Activated T-helper 9 cell treated with anti-CD3 and anti-CD28 coated beads, Interleukin-2, amount 50 U/mL, for 16 hours (primary cell): Measurements from ENCODE around the gene MKI67.
"Not testable (repeated sequence)": the region's sequence is repeated elsewhere in the genome, so short reads cannot be mapped to it uniquely, and the experiment has no call there.

Experiments used
- DNase-seq: peaks from one replicate; pipeline ENCODE4 v3.0.0-alpha.2; 2020; ENCODE audit warnings: low read depth

Gene MKI67

GRCh38 chr10:128110339-128110738, 15.9 kb downstream of the MKI67 start:
- no peak for DNase-seq

- no peak for DNase-seq
These were observed 16.5 kb downstream of the MKI67 start for GRCh38 chr10:128109707-128110106.

DNA sequence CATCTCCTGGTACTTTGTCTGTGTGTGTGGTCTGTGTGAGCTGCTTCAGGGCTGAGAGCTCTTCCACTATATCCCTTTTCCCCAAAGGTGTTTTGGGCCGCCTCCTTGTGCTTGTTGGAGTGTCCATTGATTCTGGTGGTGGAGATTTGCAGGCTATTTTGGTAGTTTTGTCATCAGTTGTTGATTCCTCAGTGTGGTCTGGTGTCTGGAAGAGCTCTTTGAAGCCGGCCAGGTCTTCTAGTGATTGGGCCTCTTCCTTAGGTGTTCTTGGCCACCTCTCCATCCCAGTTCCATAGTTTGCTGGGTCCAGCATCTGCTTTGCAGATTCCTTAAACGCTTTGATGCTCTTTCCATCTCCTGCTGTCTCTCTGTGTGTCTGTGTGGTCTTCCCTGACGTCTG, 20.8 kb downstream of the MKI67 start:
- no peak for DNase-seq

- DNase-seq, result no peak
These were observed 23.0 kb downstream of the MKI67 start for GRCh38 chr10:128103229-128103714.

- no peak for DNase-seq
These were observed 23.6 kb downstream of the MKI67 start for GRCh38 chr10:128102480-128103228.

DNA sequence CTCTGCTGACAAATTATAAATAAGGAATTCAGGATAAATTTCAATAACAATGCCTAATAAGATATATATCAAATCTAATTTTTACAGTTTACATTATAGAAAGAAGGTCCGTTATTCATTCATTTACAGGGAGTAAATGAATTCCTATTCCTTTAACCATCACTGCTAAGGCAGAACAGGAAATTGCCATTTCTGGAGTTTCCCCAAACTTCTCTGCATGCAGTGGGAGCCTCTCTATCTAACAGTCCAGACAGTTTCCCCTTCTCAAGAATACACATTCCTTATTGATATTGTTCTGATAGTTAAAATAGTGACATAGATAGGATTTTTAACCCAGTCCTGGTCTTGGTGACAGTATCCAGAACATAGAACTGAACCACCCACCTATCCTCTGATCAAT, 24.3 kb downstream of the MKI67 start:
- no peak for DNase-seq

DNA sequence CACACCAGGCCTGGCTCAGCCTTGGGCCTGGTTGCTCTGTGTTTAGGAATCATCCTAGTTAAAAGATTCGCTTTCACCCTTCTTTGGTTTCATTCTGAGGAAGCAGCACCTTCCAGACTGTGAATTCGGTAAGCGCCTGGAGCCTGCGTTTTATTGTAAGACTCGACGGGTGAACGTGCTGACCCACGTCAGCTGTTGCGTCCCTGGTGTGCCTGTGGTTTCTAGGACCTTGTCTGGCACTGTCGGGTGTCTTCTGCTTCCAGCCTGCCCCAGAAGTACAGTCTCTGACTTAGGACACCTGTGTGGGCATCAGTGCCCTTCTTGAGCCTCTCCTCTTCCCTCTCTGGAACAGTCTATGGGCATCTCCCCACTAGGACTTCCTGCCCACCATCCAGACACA, 26.3 kb downstream of the MKI67 start:
- DNase-seq, result no peak

DNA sequence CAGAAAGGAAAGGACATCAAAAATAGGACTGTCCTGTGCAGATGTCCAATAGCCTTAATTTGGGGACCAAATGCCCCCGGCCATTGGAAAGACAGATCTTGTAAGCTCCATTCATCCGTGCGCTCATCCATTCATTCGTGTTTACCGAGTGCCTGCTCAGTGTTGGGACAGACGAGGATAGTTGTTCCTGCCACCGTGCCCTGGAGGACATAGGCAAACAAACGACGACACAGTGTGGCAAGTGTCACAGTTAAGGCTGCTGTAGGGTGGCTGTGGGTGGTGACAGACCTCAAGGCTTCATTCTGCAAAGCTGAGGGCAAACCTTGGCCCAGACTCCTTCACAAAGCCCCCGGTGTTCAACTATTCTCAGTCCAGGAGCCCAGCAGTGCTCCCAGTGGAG, 27.6 kb downstream of the MKI67 start:
- DNase-seq, result no peak

DNA sequence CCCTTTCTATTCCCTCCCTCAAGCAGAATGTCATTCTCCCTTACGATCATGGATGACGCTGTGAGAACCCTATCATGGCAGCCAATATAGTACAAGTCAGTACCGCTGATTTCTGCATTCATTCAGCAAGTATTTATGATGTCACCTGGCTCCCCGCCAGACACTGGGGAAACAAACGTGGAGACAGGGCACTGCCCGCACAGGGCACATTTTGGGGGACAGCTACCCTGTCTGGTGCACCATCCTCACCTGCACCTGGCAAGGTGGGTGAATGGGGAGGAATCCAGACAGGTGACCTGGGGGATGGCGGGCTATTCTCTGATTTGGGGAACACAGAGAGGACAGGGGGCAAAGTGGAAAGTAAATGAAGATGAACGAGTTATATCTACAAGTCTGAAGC, 28.4 kb downstream of the MKI67 start:
- DNase-seq, result no peak

DNA sequence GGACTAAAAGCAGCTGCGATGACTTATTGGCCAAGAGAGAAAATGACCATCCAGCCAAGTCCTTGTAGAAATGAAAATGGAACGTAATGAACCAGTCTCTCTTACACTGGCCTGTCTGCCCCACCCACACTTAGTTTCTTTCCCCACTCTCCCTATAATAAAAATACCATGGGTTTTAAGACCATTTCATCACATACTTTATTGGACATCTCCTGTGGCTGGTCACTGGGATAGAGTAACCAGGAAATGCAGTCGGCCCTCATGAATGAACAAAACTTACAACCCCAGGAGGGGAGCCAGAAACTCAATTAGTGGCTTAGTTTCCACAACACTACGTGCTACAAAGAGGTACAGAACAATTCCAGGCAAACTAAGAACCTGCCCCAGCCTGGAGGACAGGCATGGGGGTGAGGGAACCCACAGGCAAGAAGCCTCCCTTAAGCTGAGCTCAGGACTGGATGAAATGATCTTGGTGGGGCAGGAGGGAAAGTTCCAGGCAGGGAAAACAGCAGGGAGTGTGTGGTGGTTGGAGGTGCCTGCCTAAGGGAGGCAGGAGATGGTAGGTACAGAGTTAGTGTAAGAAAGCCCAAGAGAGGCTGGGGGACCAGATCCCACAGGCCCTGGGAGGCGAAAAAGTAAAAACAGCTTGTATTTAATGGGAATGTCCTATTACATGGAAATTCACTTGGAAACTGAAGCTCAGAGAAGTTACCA, 29.6 kb downstream of the MKI67 start:
- DNase-seq, result no peak

DNA sequence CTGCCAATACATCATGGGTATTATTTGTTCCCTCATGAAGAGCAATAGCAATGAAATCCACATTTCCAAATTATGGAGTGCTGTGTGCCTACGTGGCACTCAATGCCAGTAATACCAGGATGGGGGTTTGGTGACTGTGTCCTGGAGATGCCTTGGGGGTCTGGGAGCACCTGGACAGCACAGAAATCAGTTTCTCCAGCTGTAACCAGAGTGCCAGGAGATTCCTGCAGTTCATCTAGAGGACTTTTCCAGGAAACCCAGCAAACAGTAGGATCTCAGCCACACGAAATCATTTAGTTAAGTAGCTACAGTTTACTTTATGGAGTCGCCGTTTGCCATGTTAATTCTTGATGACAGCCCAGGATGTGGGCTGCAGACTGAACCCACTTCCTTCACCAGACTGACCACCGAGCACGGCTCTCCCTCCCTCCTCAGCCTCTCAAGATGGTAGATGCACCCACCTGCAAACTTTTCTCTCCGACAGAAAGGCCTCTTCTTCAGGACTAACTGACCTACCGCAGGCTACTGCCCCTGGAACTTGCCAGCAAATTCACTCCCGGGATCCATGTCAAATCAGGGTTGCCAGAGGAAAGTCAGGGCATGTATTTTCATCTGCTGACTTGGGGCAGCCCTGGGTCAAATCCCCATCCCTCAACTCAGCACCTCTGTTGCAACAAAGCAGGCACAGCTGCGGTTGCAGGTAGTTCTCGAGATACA, 30.3 kb downstream of the MKI67 start:
- DNase-seq, result no peak

DNA sequence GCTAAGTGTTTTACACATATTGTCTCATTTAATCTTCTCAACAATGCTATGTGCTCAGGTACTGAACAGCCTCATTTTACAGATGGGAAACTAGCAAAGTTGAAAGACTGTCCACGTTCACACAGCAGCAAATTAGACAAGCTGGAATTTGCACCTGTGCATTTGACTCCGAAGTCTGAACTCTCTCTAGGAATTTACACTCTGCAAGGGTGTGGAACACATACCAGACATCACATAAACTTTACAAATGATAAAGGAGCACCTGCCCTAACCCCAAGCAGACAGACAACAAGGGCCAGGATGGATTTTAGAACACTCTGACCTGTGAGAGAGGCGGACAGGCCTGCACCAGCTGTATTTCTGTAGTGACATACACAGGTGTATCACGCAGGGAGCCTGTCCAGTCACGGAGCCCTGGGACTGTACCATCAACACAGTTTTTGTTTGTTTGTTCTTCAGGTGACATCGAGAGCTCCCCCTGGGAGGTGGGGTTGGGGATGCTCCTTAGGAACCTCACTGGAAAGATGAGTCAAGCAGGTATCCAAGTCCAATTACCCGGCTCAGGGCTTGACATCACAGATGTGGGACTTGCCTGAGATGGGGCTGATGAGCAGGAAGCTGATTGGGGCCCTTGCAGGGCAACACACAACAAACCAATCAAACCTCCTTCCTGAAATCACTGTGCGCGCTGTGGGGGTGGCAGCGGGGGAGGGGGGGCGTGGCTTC, 31.0 kb downstream of the MKI67 start:
- no peak for DNase-seq

GRCh38 chr10:128094596-128094995, 31.6 kb downstream of the MKI67 start:
- DNase-seq, result not testable (repeated sequence)

- no peak for DNase-seq
These were observed 33.8 kb downstream of the MKI67 start for GRCh38 chr10:128092454-128092853.

GRCh38 chr10:128091636-128092210, 34.5 kb downstream of the MKI67 start:
- no peak for DNase-seq

DNA sequence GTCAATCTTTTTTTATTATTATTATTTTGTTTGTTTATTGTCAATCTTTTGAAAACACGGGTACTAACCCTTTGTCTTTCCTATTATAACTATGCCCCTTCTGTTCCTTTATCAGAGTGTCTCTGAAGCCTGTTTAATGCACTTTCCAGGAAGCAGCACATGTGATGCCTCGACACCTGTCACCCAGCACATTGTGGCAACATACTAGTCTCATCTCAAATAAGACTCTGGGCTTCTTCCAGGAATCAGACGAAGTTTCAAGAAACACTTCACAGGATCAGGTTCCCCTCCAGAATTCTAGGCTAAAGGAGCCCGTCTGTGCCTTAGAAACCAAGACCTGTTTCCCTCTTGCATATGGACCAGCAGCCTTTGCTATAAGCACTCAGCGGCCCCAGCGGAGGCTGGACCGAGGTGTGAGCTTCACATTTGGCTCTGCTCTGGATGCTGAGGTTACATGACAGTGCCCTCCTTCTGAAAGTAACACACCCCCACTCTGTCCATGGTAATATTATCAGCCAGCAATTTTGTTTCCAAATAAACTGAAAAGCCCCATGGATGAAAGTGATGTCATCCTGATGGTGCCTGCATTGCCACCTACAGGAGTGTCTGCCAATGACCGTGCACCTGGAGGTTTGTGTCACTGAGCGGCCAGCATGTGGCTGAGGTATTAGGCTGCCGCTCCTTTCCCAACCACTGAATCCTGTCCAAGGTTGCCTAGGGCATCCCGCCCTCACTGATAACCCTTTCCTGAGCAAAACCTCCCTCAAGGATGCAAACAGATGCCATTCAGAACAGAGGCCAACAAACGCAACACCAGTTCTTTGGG, 38.1 kb downstream of the MKI67 start:
- DNase-seq, result no peak

DNA sequence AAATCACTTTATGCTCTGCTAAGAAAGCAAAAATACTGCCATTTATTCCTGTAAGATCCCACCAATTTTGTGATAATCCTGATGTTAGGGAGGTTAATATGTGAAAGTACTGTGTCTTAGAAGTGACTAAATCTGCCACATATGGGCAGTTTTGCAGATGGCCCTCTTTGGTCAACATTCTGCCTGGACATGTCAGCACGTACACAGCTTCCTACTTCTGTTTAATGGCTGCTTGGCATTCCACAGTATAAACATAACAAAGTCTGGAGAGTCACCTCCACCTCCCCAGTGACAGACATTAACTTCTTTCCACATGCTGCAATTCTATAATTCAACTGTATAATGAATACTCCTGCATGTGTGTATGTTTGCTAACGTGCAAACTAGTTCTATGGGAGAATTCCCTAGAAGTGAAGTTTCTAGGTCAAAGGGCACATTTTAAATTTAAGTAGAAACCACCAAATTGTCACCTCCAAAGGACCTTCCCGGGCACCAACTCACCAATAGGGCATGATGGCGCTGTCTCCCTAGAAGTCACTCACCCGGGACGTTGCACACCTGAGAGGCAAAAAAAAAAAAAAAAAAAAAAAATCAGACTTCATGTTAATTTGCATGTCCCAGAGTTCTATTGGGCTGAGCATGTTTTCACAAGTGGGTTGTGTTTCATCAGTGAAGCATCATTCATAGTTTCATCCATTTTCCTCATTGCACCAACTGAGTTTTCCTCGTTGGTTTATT, 38.9 kb downstream of the MKI67 start:
- no peak for DNase-seq

DNA sequence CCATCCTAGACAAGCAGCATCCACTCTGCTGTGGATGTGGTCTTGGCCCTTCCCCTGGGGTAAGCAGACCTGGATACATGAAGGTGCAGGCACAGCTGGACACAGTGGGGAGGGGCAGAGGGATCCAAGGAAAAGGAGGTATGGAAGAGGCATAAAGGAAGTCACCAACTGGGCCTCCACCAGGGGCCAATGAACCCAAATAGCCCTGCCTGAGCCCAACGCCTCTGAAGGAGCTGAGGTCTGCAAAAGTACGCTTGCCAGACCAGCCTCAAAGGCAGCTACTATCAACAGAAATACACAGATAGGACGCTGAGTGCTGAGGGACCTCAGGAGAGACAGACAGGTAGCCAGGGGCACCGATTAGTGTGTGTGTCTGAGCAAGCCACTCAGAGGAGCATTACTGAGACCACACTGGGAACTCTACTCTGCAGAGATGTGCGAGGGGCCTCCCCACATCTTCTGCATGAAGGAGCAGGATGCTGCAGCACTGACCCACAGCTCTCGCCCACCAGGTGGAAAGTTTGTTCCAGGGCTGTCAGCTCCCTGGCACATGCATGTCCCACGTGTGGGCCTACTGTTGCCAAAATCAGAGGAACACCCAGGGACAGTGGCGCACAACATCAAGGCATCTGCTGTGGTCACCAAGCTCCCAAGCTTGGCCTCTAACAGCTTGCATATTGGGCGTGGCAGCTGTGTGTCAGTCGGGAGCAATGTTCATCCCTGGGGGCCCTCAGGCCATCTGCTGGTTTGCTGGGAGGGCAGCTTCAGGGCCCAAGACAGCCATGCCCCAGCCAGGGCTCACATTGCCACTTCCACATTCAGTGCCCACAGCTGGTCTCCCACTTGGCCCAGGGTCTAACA, 40.0 kb downstream of the MKI67 start:
- no peak for DNase-seq

- no peak for DNase-seq
These were observed 41.2 kb downstream of the MKI67 start for GRCh38 chr10:128084991-128085390.
